ENCODE data around the gene TIGIT.

DNA sequence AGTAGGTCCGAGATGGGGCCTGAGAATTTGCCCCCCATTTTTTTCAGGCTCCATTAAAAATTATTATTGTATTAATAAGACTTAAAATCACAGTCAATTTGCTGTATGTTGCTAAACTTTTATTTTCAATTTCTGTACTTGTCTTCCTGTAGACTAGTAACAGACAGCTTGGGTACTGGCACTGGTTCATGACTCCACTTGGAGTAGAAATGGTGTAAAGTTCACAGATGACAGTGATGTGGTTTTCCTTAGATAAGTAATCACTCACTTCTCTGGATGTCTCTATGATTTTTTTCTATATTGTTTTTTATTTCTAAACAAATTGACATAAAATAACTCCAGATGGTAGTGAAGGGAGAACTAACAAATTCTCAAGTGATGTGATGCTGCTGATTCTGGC lies 40.9 kb upstream of the TIGIT start:
- TF ChIP-seq, protein P1, sequence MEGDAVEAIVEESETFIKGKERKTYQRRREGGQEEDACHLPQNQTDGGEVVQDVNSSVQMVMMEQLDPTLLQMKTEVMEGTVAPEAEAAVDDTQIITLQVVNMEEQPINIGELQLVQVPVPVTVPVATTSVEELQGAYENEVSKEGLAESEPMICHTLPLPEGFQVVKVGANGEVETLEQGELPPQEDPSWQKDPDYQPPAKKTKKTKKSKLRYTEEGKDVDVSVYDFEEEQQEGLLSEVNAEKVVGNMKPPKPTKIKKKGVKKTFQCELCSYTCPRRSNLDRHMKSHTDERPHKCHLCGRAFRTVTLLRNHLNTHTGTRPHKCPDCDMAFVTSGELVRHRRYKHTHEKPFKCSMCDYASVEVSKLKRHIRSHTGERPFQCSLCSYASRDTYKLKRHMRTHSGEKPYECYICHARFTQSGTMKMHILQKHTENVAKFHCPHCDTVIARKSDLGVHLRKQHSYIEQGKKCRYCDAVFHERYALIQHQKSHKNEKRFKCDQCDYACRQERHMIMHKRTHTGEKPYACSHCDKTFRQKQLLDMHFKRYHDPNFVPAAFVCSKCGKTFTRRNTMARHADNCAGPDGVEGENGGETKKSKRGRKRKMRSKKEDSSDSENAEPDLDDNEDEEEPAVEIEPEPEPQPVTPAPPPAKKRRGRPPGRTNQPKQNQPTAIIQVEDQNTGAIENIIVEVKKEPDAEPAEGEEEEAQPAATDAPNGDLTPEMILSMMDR (conservative IDR thresholded peaks at IDR 0.05; ENCODE audit: low read depth, low read length), result no peak
- no peak for TF ChIP-seq EZH2 (IDR thresholded peaks at IDR 0.05; ENCODE audit: borderline replicate concordance, low read depth, low read length, poor library complexity, severe bottlenecking)

Measured in A673 (cell line).